GM10847 (cell line): ENCODE data around the gene SPNS3.

Experiments used
- POLR2A ChIP-seq: IDR thresholded peaks from 2 replicates; pipeline ENCODE4 v1.6.1; 2011; ENCODE audit not compliant: insufficient read length; ENCODE audit errors: extremely low read depth

Gene SPNS3

GRCh38 chr17:4503283-4504025 is 69.7 kb downstream of the SPNS3 start:
- TF ChIP-seq POLR2A, result no peak

GRCh38 chr17:4504188-4504587 is 70.4 kb downstream of the SPNS3 start:
- no peak for TF ChIP-seq POLR2A

GRCh38 chr17:4505187-4505586 is 71.4 kb downstream of the SPNS3 start:
- no peak for TF ChIP-seq POLR2A

- no peak for TF ChIP-seq POLR2A
Observed at GRCh38 chr17:4506175-4506813, 72.6 kb downstream of the SPNS3 start.

- TF ChIP-seq POLR2A, result no peak
Observed at GRCh38 chr17:4506892-4507291, 73.2 kb downstream of the SPNS3 start.

- no peak for TF ChIP-seq POLR2A
Observed at GRCh38 chr17:4507361-4508111, 73.8 kb downstream of the SPNS3 start.

GRCh38 chr17:4508207-4508606 is 74.5 kb downstream of the SPNS3 start:
- no peak for TF ChIP-seq POLR2A

GRCh38 chr17:4509401-4509800 is 75.7 kb downstream of the SPNS3 start:
- no peak for TF ChIP-seq POLR2A

GRCh38 chr17:4509923-4510617 is 76.3 kb downstream of the SPNS3 start:
- TF ChIP-seq POLR2A, result no peak

- no peak for TF ChIP-seq POLR2A
Observed at GRCh38 chr17:4510618-4510941, 76.8 kb downstream of the SPNS3 start.

- TF ChIP-seq POLR2A, result no peak
Observed at GRCh38 chr17:4511199-4511932, 77.6 kb downstream of the SPNS3 start.

- TF ChIP-seq POLR2A, result no peak
Observed at GRCh38 chr17:4512156-4513112, 78.7 kb downstream of the SPNS3 start.

GRCh38 chr17:4513113-4514032 is 79.6 kb downstream of the SPNS3 start:
- TF ChIP-seq POLR2A, result no peak

- no peak for TF ChIP-seq POLR2A
Observed at GRCh38 chr17:4514206-4514605, 80.5 kb downstream of the SPNS3 start.
